IMR-90 (cell line): ENCODE data around the gene GGNBP2. TPM values are rescaled to one million over a fixed set of nuclear protein-coding genes. Genes with fewer than 3 reads are reported as not detected.

Experiments used
- ATAC-seq: fragments of 200-7000 bp; cut with Tn5 transposase; 2 replicates; pipeline ENCODE4 v1.9.1; 2020; ENCODE audit warnings: low read depth, mild to moderate bottlenecking, moderate library complexity
- BruUV-seq: library from RNA; stranded (reverse); fragments of 400-500 nt; replicated peaks from 2 replicates; lab custom pipeline; 2021; lab: Mats Ljungman, UMichigan
- CTCF ChIA-PET: fragments of 300-600 bp; formaldehyde crosslinking; extraction: SDS; loops from one replicate; lab custom pipeline; 2021; ENCODE audit warnings: antibody characterized with exemption; lab: Yijun Ruan, JAX
- POLR2A ChIA-PET: fragments of 300-600 bp; sonication (Branson Sonifier 250); formaldehyde crosslinking; loops from one replicate; lab custom pipeline; 2022; ENCODE audit warnings: antibody characterized with exemption; ENCODE audit not compliant: unreplicated experiment; lab: Charles Lee
- DNase-seq: peaks from one replicate; pipeline ENCODE4 v3.0.0; 2013
- H2AFZ ChIP-seq: replicated peaks from 2 replicates; pipeline ENCODE3; 2013; ENCODE audit warnings: low read length, mild to moderate bottlenecking; ENCODE audit not compliant: poor library complexity
- H2AK5ac ChIP-seq: 2 replicates; pipeline ENCODE4 v1.6.1; 2013; ENCODE audit warnings: low read depth, low read length, inconsistent platforms
- H2AK9ac ChIP-seq: replicated peaks from 2 replicates; pipeline ENCODE3; 2013; ENCODE audit warnings: mild to moderate bottlenecking, low read depth, low read length, moderate library complexity; ENCODE audit not compliant: poor library complexity
- H2BK120ac ChIP-seq: 2 replicates; pipeline ENCODE4 v1.6.1; 2013; ENCODE audit warnings: low read depth, low read length, inconsistent platforms
- H2BK15ac ChIP-seq: 3 replicates; pipeline ENCODE4 v1.6.1; 2013; ENCODE audit warnings: low read depth, low read length, inconsistent platforms
- H2BK20ac ChIP-seq: 2 replicates; pipeline ENCODE4 v1.6.1; 2013; ENCODE audit warnings: low read depth, mild to moderate bottlenecking, inconsistent platforms, low read length, moderate library complexity
- H2BK5ac ChIP-seq: 2 replicates; pipeline ENCODE4 v1.6.1; 2013; ENCODE audit warnings: mild to moderate bottlenecking, low read depth, low read length, inconsistent platforms; ENCODE audit not compliant: poor library complexity, severe bottlenecking
- H3K14ac ChIP-seq: replicated peaks from 2 replicates; pipeline ENCODE4 v1.6.1; 2013; ENCODE audit warnings: low read depth, low read length, inconsistent platforms
- H3K18ac ChIP-seq: 2 replicates; pipeline ENCODE4 v1.6.1; 2013; ENCODE audit warnings: low read depth, low read length, control low read depth
- H3K23ac ChIP-seq: 2 replicates; pipeline ENCODE4 v1.6.1; 2013; ENCODE audit warnings: low read depth, low read length, inconsistent platforms
- H3K27ac ChIP-seq: 2 replicates; pipeline ENCODE4 v1.5.1; 2013; ENCODE audit warnings: mild to moderate bottlenecking, control low read depth, low read length; ENCODE audit not compliant: insufficient read depth
- H3K27me3 ChIP-seq: 2 replicates; pipeline ENCODE4 v1.6.1; 2013; ENCODE audit warnings: low read length; ENCODE audit not compliant: control insufficient read depth, insufficient read depth
- H3K36me3 ChIP-seq: 2 replicates; pipeline ENCODE4 v1.6.1; 2013; ENCODE audit warnings: low read length, mixed read lengths; ENCODE audit not compliant: control insufficient read depth, insufficient read depth
- H3K4ac ChIP-seq: 2 replicates; pipeline ENCODE4 v1.6.1; 2013; ENCODE audit warnings: low read depth, low read length, inconsistent platforms
- H3K4me1 ChIP-seq: 2 replicates; pipeline ENCODE4 v1.6.1; 2013; ENCODE audit warnings: low read length, mixed read lengths; ENCODE audit not compliant: control insufficient read depth, insufficient read depth
- H3K4me2 ChIP-seq: 2 replicates; pipeline ENCODE4 v1.6.1; 2013; ENCODE audit warnings: low read depth, mild to moderate bottlenecking, control low read depth, low read length, moderate library complexity
- H3K4me3 ChIP-seq: 2 replicates; pipeline ENCODE4 v1.5.1; 2013; ENCODE audit warnings: low read depth, mild to moderate bottlenecking, control low read depth, low read length, moderate library complexity; ENCODE audit not compliant: insufficient read depth
- H3K56ac ChIP-seq: 2 replicates; pipeline ENCODE4 v1.6.1; 2013; ENCODE audit warnings: low read length, inconsistent platforms; ENCODE audit not compliant: insufficient read depth; ENCODE audit errors: extremely low read depth
- H3K79me1 ChIP-seq, 2 experiments: 2 replicates each; pipeline ENCODE4 v1.6.1; 2013; ENCODE audit warnings: low read length in 2 of 2, inconsistent platforms in 1 of 2, low read depth in 1 of 2
- H3K9ac ChIP-seq: 2 replicates; pipeline ENCODE4 v1.6.1; 2013; ENCODE audit warnings: low read depth, low read length, control low read depth
- H3K9me1 ChIP-seq: 2 replicates; pipeline ENCODE4 v1.6.1; 2013; ENCODE audit warnings: low read length, inconsistent platforms; ENCODE audit not compliant: insufficient read depth
- H3K9me3 ChIP-seq: 2 replicates; pipeline ENCODE4 v1.6.1; 2013; ENCODE audit warnings: low read length; ENCODE audit not compliant: control insufficient read depth, insufficient read depth
- H4K20me1 ChIP-seq: 2 replicates; pipeline ENCODE4 v1.6.1; 2013; ENCODE audit warnings: low read length, inconsistent platforms; ENCODE audit not compliant: insufficient read depth
- H4K5ac ChIP-seq: 2 replicates; pipeline ENCODE4 v1.6.1; 2013; ENCODE audit warnings: mild to moderate bottlenecking, low read depth, low read length, control low read depth
- H4K8ac ChIP-seq, 2 experiments: 2 replicates each; pipeline ENCODE4 v1.6.1; 2013; ENCODE audit warnings: low read depth in 2 of 2, low read length in 2 of 2, control low read depth in 1 of 2, inconsistent platforms in 1 of 2
- H4K91ac ChIP-seq: 2 replicates; pipeline ENCODE4 v1.6.1; 2013; ENCODE audit warnings: low read depth, low read length, inconsistent platforms; ENCODE audit not compliant: insufficient read depth
- BHLHE40 ChIP-seq: fragments of 150-350 bp; IDR thresholded peaks from 2 replicates; pipeline ENCODE4 v1.6.1; 2016; ENCODE audit warnings: mild to moderate bottlenecking, low read depth, low read length
- CEBPB ChIP-seq: IDR thresholded peaks from 2 replicates; pipeline ENCODE4 v1.6.1; 2012; ENCODE audit warnings: low read depth, low read length, improper control_type of control experiment
- CHD1 ChIP-seq: IDR thresholded peaks from 2 replicates; pipeline ENCODE4 v1.6.1; 2012; ENCODE audit warnings: low read depth, low read length, improper control_type of control experiment
- FOS ChIP-seq: fragments of 150-350 bp; IDR thresholded peaks from 2 replicates; pipeline ENCODE4 v1.6.1; 2016; ENCODE audit warnings: low read depth, low read length
- MAFK ChIP-seq: IDR thresholded peaks from 2 replicates; pipeline ENCODE4 v1.6.1; 2012; ENCODE audit warnings: low read depth, low read length, improper control_type of control experiment
- MAZ ChIP-seq: IDR thresholded peaks from 2 replicates; pipeline ENCODE4 v1.6.1; 2012; ENCODE audit warnings: low read depth, mild to moderate bottlenecking, low read length, improper control_type of control experiment, moderate library complexity, borderline replicate concordance
- MXI1 ChIP-seq: IDR thresholded peaks from 2 replicates; pipeline ENCODE4 v1.6.1; 2012; ENCODE audit warnings: low read depth, mild to moderate bottlenecking, low read length, moderate library complexity, borderline replicate concordance
- NFE2L2 ChIP-seq: fragments of 150-350 bp; IDR thresholded peaks from 2 replicates; pipeline ENCODE4 v1.6.1; 2016; ENCODE audit warnings: low read depth, mild to moderate bottlenecking, low read length
- POLR2A ChIP-seq: IDR thresholded peaks from 2 replicates; pipeline ENCODE4 v1.6.1; 2012; ENCODE audit warnings: mild to moderate bottlenecking, low read depth, low read length
- RAD21 ChIP-seq: IDR thresholded peaks from 2 replicates; pipeline ENCODE4 v1.6.1; 2012; ENCODE audit warnings: low read length, improper control_type of control experiment
- RCOR1 ChIP-seq: IDR thresholded peaks from 2 replicates; pipeline ENCODE4 v1.6.1; 2012; ENCODE audit warnings: mild to moderate bottlenecking, low read length, improper control_type of control experiment; ENCODE audit not compliant: insufficient replicate concordance
- RFX5 ChIP-seq: IDR thresholded peaks from 2 replicates; pipeline ENCODE4 v1.8.0; 2012; ENCODE audit warnings: low read depth, mild to moderate bottlenecking, low read length, moderate library complexity
- SMC3 ChIP-seq: fragments of 150-350 bp; IDR thresholded peaks from 2 replicates; pipeline ENCODE4 v1.6.1; 2016; ENCODE audit warnings: low read depth, mild to moderate bottlenecking, antibody characterized with exemption, low read length, moderate library complexity
- WGBS, 2 experiments: methylation state at CpG; one replicate each; pipeline versions ENCODE4 v1.1.5 to v1.1.7; 2013; ENCODE audit warnings: missing lambda C conversion rate in 2 of 2; ENCODE audit not compliant: insufficient read length in 1 of 2; ENCODE audit errors: extremely low coverage in 2 of 2; 5-methylcytosine and 5-hydroxymethylcytosine counted together
- dilution Hi-C: fragments of 300-500 bp; cut with HindIII; formaldehyde crosslinking; loops from one replicate; pipeline ENCODE4 v1.14.3; 2018; ENCODE audit warnings: low sequenced_read_pairs; ENCODE audit not compliant: unreplicated experiment
- in situ Hi-C: fragments of 300-500 bp; cut with MboI; formaldehyde crosslinking; loops from 3 replicates; pipeline ENCODE4 v1.14.3; 2019; ENCODE audit warnings: low sequenced_read_pairs, inconsistent platforms, mixed read lengths
- intact Hi-C: fragments of 100-400 bp; cut with micrococcal nuclease; formaldehyde crosslinking; loops from 2 replicates; pipeline ENCODE4 v1.10.0; 2022
- polyA plus RNA-seq, 3 experiments: library from polyadenylated mRNA; depleted of rRNA; stranded (reverse); fragments of >200 nt; gene quantifications; 2 replicates each; pipeline ENCODE4 v1.2.3, GENCODE V29; 2012; ENCODE audit warnings: low replicate concordance in 1 of 3
- total RNA-seq: library from RNA; depleted of rRNA; stranded (reverse); fragments of >200 nt; gene quantifications from 2 replicates; pipeline ENCODE4 v1.2.3, GENCODE V29; 2012
- TF ChIP-seq, protein P1 (sequence below): fragments of 150-350 bp; IDR thresholded peaks from 2 replicates; pipeline ENCODE4 v1.6.1; 2017; ENCODE audit warnings: mild to moderate bottlenecking, antibody characterized with exemption, low read length, low read depth
- TF ChIP-seq, protein P2 (sequence below): conservative IDR thresholded peaks from 2 replicates; pipeline ENCODE4 v1.5.1; 2012; ENCODE audit warnings: mild to moderate bottlenecking, low read depth, low read length, improper control_type of control experiment
- TF ChIP-seq, protein P3 (sequence below): fragments of 150-350 bp; IDR thresholded peaks from 2 replicates; pipeline ENCODE4 v1.6.1; 2016; ENCODE audit warnings: low read depth, mild to moderate bottlenecking, low read length, moderate library complexity, borderline replicate concordance

The GGNBP2 gene
- total and polyA plus RNA-seq, 2 of the 4 experiments (the other 2 are of a cell fraction) = 40.7 to 56.2 TPM

DNA sequence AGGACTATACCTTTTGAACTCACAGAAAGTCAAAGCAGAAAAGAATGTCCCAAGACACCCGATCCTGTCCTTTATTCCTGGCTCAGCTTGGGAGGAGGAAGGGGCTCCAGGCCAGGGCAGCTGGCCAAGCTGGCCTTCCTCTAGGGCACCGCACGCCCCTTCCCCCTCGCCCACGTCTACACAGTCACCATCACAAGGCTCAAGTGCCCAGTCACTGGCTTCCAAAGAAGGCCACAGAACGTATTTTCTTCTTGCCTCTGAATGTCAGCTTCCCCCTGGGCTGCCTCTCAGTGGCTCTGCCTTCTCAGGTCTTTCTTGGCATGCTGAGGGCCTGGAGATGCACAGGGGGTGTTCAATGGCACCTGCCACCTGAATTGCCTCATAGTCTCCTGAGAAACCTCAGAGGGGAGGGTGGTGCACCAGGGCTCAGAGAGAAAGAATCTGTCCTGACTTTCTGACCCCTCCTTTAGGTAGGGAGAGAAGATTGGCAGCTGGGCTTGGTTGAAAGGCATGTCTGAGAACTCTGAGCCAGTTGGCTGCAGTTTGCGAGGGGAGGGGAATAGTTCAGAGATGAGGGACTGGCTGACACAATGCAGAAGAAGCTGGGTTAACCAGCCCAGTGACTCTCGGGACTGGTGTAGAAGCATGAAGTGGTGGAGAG is 49.1 kb downstream of the GGNBP2 start:
- no peak overlapping the region for H2AK5ac ChIP-seq
- in situ Hi-C loops = no loop called here
- DNase-seq (no peak), ATAC-seq (no peak)
- H2AK9ac ChIP-seq = no peak overlapping the region
- H4K91ac ChIP-seq = no peak overlapping the region
- no peak overlapping the region for H3K23ac ChIP-seq
- no peak overlapping the region for H3K27ac ChIP-seq
- intact Hi-C loops = no loop called here
- peaks cover 5% of the 10 kb centered on the region for H3K4me1 ChIP-seq
- H3K14ac ChIP-seq = no peak overlapping the region
- H3K27me3 ChIP-seq = no peaks in the 10 kb centered on the region
- no peak overlapping the region for H3K4ac ChIP-seq
- no peak overlapping the region for H4K5ac ChIP-seq
- peaks cover 12 to 46% of the 10 kb centered on the region in 2 experiments; a peak in 3 of 4 replicates for H3K79me1 ChIP-seq
- no peak overlapping the region for H2BK5ac ChIP-seq
- no peak overlapping the region for H3K4me2 ChIP-seq
- CTCF ChIA-PET = no interaction called here
- H2BK120ac ChIP-seq = no peak overlapping the region
- BruUV-seq = no TSS peak
- H3K18ac ChIP-seq = no peak overlapping the region
- no peak overlapping the region for H3K56ac ChIP-seq
- no peak for TF ChIP-seq RCOR1
- TF ChIP-seq MAZ = no peak
- TF ChIP-seq CEBPB = no peak
- TF ChIP-seq RAD21 = no peak
- TF ChIP-seq BHLHE40 = no peak
- no peak for TF ChIP-seq SMC3
- TF ChIP-seq, protein P1, sequence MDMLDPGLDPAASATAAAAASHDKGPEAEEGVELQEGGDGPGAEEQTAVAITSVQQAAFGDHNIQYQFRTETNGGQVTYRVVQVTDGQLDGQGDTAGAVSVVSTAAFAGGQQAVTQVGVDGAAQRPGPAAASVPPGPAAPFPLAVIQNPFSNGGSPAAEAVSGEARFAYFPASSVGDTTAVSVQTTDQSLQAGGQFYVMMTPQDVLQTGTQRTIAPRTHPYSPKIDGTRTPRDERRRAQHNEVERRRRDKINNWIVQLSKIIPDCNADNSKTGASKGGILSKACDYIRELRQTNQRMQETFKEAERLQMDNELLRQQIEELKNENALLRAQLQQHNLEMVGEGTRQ = no peak
- no peak for TF ChIP-seq CHD1
- TF ChIP-seq, protein P2, sequence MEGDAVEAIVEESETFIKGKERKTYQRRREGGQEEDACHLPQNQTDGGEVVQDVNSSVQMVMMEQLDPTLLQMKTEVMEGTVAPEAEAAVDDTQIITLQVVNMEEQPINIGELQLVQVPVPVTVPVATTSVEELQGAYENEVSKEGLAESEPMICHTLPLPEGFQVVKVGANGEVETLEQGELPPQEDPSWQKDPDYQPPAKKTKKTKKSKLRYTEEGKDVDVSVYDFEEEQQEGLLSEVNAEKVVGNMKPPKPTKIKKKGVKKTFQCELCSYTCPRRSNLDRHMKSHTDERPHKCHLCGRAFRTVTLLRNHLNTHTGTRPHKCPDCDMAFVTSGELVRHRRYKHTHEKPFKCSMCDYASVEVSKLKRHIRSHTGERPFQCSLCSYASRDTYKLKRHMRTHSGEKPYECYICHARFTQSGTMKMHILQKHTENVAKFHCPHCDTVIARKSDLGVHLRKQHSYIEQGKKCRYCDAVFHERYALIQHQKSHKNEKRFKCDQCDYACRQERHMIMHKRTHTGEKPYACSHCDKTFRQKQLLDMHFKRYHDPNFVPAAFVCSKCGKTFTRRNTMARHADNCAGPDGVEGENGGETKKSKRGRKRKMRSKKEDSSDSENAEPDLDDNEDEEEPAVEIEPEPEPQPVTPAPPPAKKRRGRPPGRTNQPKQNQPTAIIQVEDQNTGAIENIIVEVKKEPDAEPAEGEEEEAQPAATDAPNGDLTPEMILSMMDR = no peak
- no peak for TF ChIP-seq MAFK
- no peak for TF ChIP-seq RFX5
- TF ChIP-seq NFE2L2 = no peak
- no peak for TF ChIP-seq POLR2A
- no peak for TF ChIP-seq FOS
- TF ChIP-seq, protein P3, sequence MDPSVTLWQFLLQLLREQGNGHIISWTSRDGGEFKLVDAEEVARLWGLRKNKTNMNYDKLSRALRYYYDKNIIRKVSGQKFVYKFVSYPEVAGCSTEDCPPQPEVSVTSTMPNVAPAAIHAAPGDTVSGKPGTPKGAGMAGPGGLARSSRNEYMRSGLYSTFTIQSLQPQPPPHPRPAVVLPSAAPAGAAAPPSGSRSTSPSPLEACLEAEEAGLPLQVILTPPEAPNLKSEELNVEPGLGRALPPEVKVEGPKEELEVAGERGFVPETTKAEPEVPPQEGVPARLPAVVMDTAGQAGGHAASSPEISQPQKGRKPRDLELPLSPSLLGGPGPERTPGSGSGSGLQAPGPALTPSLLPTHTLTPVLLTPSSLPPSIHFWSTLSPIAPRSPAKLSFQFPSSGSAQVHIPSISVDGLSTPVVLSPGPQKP = no peak
- no peak for TF ChIP-seq MXI1
- no peaks in the 10 kb centered on the region for H3K9me3 ChIP-seq
- H3K9ac ChIP-seq = no peak overlapping the region
- POLR2A ChIA-PET = no interaction called here
- H4K8ac ChIP-seq = no peak overlapping the region
- peaks cover 28% of the 10 kb centered on the region for H3K9me1 ChIP-seq
- H2BK15ac ChIP-seq = no peak overlapping the region
- no peak overlapping the region for H3K4me3 ChIP-seq
- 89% methylated on average over 5 of the region's 8 CpGs; no CpG with 5 or more reads in 1 of the 2 experiments for WGBS, 2 experiments
- peaks cover 9% of the 10 kb centered on the region; the same call in 1 of the 2 replicates for H4K20me1 ChIP-seq
- peaks cover 8% of the 10 kb centered on the region for H3K36me3 ChIP-seq
- no peak overlapping the region for H2AFZ ChIP-seq
- H2BK20ac ChIP-seq = no peak overlapping the region
- dilution Hi-C loops = no loop called here
